Neural cell (in vitro differentiated cells): Measurements from ENCODE around the gene APOBEC2. TPM values are rescaled to one million over a fixed set of nuclear protein-coding genes. Genes with fewer than 3 reads are reported as not detected.

Experiments used
- H2AFZ ChIP-seq: fragments of 200-600, 300-800 bp; sonication (generic), shearing (Covaris generic); 2 replicates; pipeline ENCODE4 v1.6.0; 2014; ENCODE audit warnings: low read depth, mild to moderate bottlenecking, antibody characterized with exemption, low read length, moderate library complexity
- H3F3A ChIP-seq: fragments of 200-600 bp; shearing (Covaris generic); 2 replicates; pipeline ENCODE4 v1.6.1; 2016; ENCODE audit warnings: mild to moderate bottlenecking, moderate library complexity, mixed read lengths, antibody characterized with exemption, low read length; ENCODE audit not compliant: insufficient read depth, poor library complexity, severe bottlenecking
- H3K27ac ChIP-seq: fragments of 200-600, 300-800 bp; sonication (generic), shearing (Covaris generic); 2 replicates; pipeline ENCODE4 v1.5.1; 2014; ENCODE audit warnings: mild to moderate bottlenecking, low read length, moderate library complexity
- H3K27me3 ChIP-seq: fragments of 300-800, 200-600 bp; sonication (generic), shearing (Covaris generic); 2 replicates; pipeline ENCODE4 v1.6.0; 2014; ENCODE audit warnings: mild to moderate bottlenecking, low read depth, low read length, moderate library complexity; ENCODE audit not compliant: insufficient read depth
- H3K36me3 ChIP-seq: fragments of 300-800, 200-600 bp; sonication (generic), shearing (Covaris generic); 2 replicates; pipeline ENCODE4 v1.5.1; 2014; ENCODE audit warnings: mild to moderate bottlenecking, antibody characterized with exemption, low read length, moderate library complexity; ENCODE audit not compliant: insufficient read depth
- H3K4me2 ChIP-seq: fragments of 300-800, 200-600 bp; sonication (generic), shearing (Covaris generic); 2 replicates; pipeline ENCODE4 v1.6.0; 2014; ENCODE audit warnings: mild to moderate bottlenecking, low read length
- H3K4me3 ChIP-seq: fragments of 300-800, 200-600 bp; sonication (generic), shearing (Covaris generic); 2 replicates; pipeline ENCODE4 v1.5.1; 2014; ENCODE audit warnings: mild to moderate bottlenecking, low read length, moderate library complexity
- H3K79me2 ChIP-seq: fragments of 200-600 bp; shearing (Covaris generic); replicated peaks from 2 replicates; pipeline ENCODE4 v1.6.0; 2014; ENCODE audit warnings: mild to moderate bottlenecking, low read length, moderate library complexity; ENCODE audit not compliant: insufficient read depth
- H3K9ac ChIP-seq: fragments of 300-800, 200-600 bp; sonication (generic), shearing (Covaris generic); 2 replicates; pipeline ENCODE4 v1.6.1; 2016; ENCODE audit warnings: mild to moderate bottlenecking, low read length, mixed read lengths
- H3K9me2 ChIP-seq: fragments of 200-600 bp; shearing (Covaris generic); 2 replicates; pipeline ENCODE4 v1.6.1; 2016; ENCODE audit warnings: mild to moderate bottlenecking, low read length, mixed read lengths; ENCODE audit not compliant: insufficient read depth
- H3K9me3 ChIP-seq: fragments of 200-600, 300-800 bp; sonication (generic), shearing (Covaris generic); 2 replicates; pipeline ENCODE4 v1.6.1; 2016; ENCODE audit warnings: mild to moderate bottlenecking, mixed run types, low read length, moderate library complexity, mixed read lengths
- H4K20me1 ChIP-seq: fragments of 200-600 bp; shearing (Covaris generic); 2 replicates; pipeline ENCODE4 v1.6.1; 2016; ENCODE audit warnings: mild to moderate bottlenecking, mixed run types; ENCODE audit not compliant: insufficient read depth
- CTCF ChIP-seq: fragments of 450-650 bp; IDR thresholded peaks from 2 replicates; pipeline ENCODE4 v1.5.1; 2014; ENCODE audit warnings: antibody characterized with exemption, mild to moderate bottlenecking, moderate library complexity; ENCODE audit not compliant: poor library complexity, severe bottlenecking
- EP300 ChIP-seq: fragments of 450-650 bp; conservative IDR thresholded peaks from 2 replicates; pipeline ENCODE4 v1.6.1; 2014; ENCODE audit warnings: antibody characterized with exemption, mild to moderate bottlenecking, moderate library complexity; ENCODE audit not compliant: poor library complexity, severe bottlenecking
- EZH2 ChIP-seq: fragments of 200-600, 300-800 bp; shearing (Covaris generic), sonication (generic); IDR thresholded peaks from 2 replicates; pipeline ENCODE4 v1.6.1; 2014; ENCODE audit warnings: antibody characterized with exemption, low read length, borderline replicate concordance, mild to moderate bottlenecking; ENCODE audit not compliant: insufficient read depth, poor library complexity, severe bottlenecking
- MXI1 ChIP-seq: fragments of 450-650 bp; conservative IDR thresholded peaks from 2 replicates; pipeline ENCODE4 v1.6.1; 2014; ENCODE audit warnings: antibody characterized with exemption, mild to moderate bottlenecking; ENCODE audit not compliant: poor library complexity, severe bottlenecking
- POLR2AphosphoS5 ChIP-seq: IDR thresholded peaks from 2 replicates; pipeline ENCODE4 v1.6.1; 2012
- RAD21 ChIP-seq: fragments of 450-650 bp; conservative IDR thresholded peaks from 2 replicates; pipeline ENCODE4 v1.6.1; 2014; ENCODE audit warnings: antibody characterized with exemption, mild to moderate bottlenecking, moderate library complexity
- REST ChIP-seq: IDR thresholded peaks from 2 replicates; pipeline ENCODE4 v1.6.1; 2012; ENCODE audit warnings: borderline replicate concordance
- SMC3 ChIP-seq: fragments of 450-650 bp; conservative IDR thresholded peaks from 2 replicates; pipeline ENCODE4 v1.6.1; 2014; ENCODE audit warnings: antibody characterized with exemption, mild to moderate bottlenecking, moderate library complexity; ENCODE audit not compliant: poor library complexity
- TAF1 ChIP-seq: IDR thresholded peaks from 2 replicates; pipeline ENCODE4 v1.6.1; 2012; ENCODE audit warnings: low read depth
- polyA plus RNA-seq: library from polyadenylated mRNA; depleted of rRNA; stranded (reverse); fragments of >200 nt; gene quantifications from 2 replicates; pipeline ENCODE4 v1.2.3, GENCODE V29; 2014

Gene APOBEC2
- polyA plus RNA-seq, 1 donor from 2014 or later, result not detected

DNA sequence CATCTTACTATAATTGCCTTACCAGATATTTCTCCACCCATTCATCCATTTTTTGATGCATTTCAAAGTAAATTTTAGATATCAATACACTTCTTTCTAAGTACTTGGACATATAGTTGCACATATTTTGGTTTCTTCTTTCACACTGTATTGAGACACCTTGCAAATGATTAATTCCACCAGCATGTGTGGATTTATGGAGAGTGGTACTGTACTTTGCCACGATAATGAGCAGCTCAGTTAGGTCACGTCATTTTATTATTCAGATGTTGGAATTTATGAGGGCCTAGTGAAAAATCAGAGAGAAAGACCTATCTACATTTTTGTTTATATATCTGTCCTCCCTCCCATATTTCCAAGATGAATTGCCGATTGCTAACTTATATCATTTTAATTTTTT, 25.1 kb downstream of the APOBEC2 start:
- H3F3A ChIP-seq, result peaks cover 4% of the 10 kb centered on the region
- H3K9ac ChIP-seq, result no peak overlapping the region
- H2AFZ ChIP-seq, result no peak overlapping the region
- no peaks in the 10 kb centered on the region for H3K9me2 ChIP-seq
- no peak overlapping the region for H3K27ac ChIP-seq
- no peaks in the 10 kb centered on the region for H3K27me3 ChIP-seq
- no peak overlapping the region for H3K4me3 ChIP-seq
- H3K79me2 ChIP-seq, result peaks cover 49% of the 10 kb centered on the region
- H3K36me3 ChIP-seq, result peaks cover 15% of the 10 kb centered on the region
- H3K4me2 ChIP-seq, result no peak overlapping the region
- H4K20me1 ChIP-seq, result no peaks in the 10 kb centered on the region
- no peaks in the 10 kb centered on the region for H3K9me3 ChIP-seq
- TF ChIP-seq RAD21 (no peak), SMC3 (no peak), MXI1 (no peak), EZH2 (no peak), REST (no peak), TAF1 (no peak), POLR2AphosphoS5 (no peak), EP300 (no peak)

DNA sequence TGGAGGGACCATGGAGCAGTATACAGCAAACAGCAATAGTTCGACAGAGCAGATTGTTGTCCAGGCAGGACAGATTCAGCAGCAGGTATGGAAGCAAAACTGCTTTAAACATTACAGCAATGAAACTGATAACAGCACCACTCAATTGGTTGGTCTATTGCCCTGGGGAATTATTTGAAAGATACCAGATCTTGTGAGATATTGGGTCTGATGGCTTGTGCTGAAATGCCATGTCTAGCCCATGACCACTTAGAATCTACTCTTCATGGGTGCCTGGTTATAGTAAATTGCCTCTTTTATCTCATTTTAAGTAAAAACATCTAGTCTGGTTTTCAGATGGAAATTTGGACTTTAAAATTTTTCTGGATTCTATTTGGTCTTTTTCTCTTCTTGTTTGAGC, 26.1 kb downstream of the APOBEC2 start:
- Histone ChIP-seq H3K79me2 (peaks cover 47% of the 10 kb centered on the region), H3K27me3 (no peaks in the 10 kb centered on the region), H3K4me2 (no peak overlapping the region), H3K27ac (no peak overlapping the region), H2AFZ (no peak overlapping the region), H4K20me1 (no peaks in the 10 kb centered on the region), H3K9me2 (no peaks in the 10 kb centered on the region), H3K4me3 (no peak overlapping the region), H3K9me3 (no peaks in the 10 kb centered on the region), H3F3A (peaks cover 4% of the 10 kb centered on the region), H3K9ac (no peak overlapping the region), H3K36me3 (peaks cover 17% of the 10 kb centered on the region)
- TF ChIP-seq EZH2, result no peak

DNA sequence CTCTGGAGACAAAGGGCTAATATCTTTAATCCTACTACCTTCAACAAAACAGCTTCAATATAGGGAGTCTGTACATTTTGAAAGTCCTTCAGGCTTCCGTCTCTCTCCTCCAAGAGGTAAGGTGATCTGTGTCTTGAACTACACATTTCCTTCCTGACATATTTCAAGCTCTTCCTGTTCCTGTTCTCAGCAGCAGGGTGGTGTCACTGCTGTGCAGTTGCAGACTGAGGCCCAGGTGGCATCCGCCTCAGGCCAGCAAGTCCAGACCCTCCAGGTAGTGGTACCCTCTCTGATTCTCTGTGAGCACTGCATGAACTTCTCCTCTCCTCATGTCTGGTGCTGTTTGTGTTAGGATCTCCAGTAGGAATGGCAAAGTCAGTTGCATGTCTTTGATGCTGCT, 27.6 kb downstream of the APOBEC2 start:
- no peak overlapping the region for H3K4me3 ChIP-seq
- H3K27ac ChIP-seq, result no peak overlapping the region
- TF ChIP-seq MXI1 (no peak), CTCF (no peak), RAD21 (no peak), EP300 (no peak), POLR2AphosphoS5 (no peak), TAF1 (no peak), REST (no peak), EZH2 (no peak), SMC3 (no peak)
- no peaks in the 10 kb centered on the region for H3K9me2 ChIP-seq
- no peaks in the 10 kb centered on the region for H4K20me1 ChIP-seq
- H3K79me2 ChIP-seq, result peaks cover 31% of the 10 kb centered on the region
- no peaks in the 10 kb centered on the region for H3F3A ChIP-seq
- H3K36me3 ChIP-seq, result peaks cover 21% of the 10 kb centered on the region
- no peak overlapping the region for H3K9ac ChIP-seq
- no peak overlapping the region for H2AFZ ChIP-seq
- no peaks in the 10 kb centered on the region for H3K9me3 ChIP-seq
- H3K27me3 ChIP-seq, result no peaks in the 10 kb centered on the region
- no peak overlapping the region for H3K4me2 ChIP-seq
